Renal cortex interstitium (tissue), 11 donors: ENCODE results near the gene BHLHE41. TPM values are rescaled to one million over a fixed set of nuclear protein-coding genes. Genes with fewer than 3 reads are reported as not detected.
A peak's percentile ranks its signal among the peaks of the same experiment; 100 is the strongest.

Experiments used
- DNase-seq, 11 donors: peaks; one replicate each; pipeline ENCODE4 v3.0.0-alpha.2; 2013; ENCODE audit warnings: low read depth in 9 of 11, low spot score in 4 of 11; ENCODE audit errors: extremely low read depth in 1 of 11
- polyA plus RNA-seq, 3 donors: library from polyadenylated mRNA; unstranded; fragments of 120-200 nt; gene quantifications; one replicate each; pipeline ENCODE4 v1.2.1, GENCODE V29; 2013; ENCODE audit not compliant: insufficient read length in 3 of 3

BHLHE41 gene
- polyA plus RNA-seq, 3 donors, result 0.84 to 2.2 (median 1.4) TPM

DNA sequence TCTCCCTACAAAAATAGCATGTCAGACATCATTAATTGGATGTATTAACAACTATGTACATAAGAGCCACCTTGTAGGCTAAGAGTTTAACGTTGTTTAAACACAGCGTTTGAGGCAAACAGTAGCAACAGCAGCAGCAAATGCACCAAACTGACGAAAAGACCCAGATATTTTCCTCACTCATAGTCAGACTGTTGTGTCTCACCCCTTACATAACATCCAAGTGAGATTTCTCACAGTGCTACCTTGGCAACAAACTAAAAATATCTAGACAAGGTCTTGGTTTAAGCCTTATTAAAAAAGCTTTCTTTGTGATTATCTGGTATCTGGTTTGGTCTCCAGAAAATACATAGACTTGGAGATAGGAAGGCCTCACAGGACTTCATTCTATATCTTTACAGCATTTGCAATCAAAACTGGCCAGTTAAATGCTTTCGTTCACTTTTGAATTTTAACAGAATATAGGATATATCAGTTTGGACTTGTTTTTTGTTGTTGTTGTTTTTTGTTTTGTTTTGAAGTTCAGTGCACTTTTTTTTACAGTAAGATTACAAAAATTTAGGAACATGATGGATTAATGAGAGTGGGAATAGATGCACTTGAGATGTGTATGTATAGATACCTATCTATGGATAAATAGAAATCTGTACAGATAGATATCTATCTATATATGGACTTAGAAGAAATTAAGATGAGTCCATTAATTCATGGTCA, 4.1 kb downstream of the BHLHE41 start:
- no peak for DNase-seq

DNA sequence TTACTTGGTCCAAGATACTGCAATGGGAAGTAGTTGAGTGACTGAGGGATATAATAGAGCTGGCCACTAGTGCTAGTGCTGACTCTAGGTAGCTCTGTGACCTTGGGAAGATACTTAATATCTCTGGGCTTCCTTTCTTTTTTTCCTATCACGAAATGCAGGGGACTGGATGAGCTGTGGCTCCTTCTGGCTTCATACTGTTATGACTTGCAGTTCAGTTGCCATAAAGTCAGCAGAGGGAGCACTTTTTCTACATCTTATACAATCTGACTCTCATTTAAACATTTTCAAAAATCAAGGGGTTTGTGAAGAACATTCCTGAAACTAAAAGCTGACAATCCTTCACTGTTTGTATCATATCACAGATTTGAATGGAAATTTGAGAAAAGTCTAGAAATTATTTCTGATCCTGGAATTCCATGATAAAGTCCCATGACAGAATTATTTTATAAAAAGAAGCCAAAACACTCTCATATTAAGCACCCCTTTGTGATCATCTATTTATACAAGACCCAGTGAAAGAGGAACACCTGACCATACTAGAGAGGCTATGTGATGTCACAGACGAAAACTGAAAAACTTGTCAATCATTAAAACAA, 5.3 kb downstream of the BHLHE41 start:
- DNase-seq, result peak in 2 of 11 donors; percentile 53 to 54

DNA sequence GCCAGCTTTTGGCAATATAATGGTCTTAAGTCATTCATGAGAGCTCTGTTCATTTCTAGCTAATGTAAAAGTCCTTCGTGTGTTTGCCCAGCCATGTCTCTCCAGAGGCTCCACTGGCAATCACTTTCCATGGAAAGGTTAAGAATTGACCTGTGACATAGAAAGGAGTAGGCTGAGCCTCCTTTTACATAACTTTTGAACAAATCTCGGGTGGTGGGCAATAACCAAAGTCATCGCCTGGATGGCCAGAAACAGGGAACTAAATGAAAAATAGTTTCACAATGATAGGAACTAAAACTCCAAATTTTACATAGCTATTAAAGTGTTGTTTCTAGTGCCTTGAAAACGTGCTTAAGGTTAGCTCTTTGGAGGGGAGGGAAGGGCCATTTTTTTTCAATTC, 6.5 kb downstream of the BHLHE41 start:
- DNase-seq, result no peak

DNA sequence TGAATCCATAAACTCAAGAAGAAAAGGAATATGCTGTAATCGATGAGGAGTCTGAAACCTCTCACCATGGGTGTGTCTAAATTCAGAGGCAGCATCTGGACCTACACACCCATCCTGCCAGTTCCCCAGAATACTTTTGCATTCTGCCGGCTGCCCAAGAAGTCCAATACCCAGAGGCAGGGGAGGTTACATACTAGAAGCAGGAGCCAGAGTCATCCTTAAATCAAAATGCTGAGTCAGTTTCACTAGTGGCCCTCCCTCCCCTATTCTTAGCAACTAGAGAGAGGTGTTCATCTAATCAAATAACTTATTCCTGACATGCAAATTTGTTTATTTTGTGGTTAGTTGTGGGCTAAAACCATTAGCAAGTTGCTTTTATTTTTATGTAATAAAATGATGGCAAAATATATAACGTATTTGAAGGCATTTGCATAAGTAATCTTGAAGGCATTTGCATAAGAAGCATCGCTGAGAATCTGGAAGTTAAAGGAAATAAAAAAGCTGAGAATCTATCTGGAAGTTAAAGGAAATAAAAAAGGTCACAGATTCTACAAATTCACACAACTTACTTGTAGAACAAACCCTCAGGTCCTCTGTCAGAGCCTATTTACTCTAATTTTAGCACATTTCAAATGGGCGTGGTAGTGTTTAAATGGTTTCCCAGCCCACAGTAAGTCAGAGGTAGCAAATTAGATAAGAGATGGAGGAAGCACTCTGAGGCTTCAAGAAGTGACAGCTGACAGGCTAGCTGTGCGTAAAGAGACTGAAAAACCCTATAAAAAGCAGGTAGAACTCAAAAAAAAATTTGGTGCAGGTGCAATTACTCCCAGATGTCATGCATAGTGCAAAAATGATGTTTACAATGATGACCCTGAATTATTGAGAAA, 7.8 kb downstream of the BHLHE41 start:
- no peak for DNase-seq

DNA sequence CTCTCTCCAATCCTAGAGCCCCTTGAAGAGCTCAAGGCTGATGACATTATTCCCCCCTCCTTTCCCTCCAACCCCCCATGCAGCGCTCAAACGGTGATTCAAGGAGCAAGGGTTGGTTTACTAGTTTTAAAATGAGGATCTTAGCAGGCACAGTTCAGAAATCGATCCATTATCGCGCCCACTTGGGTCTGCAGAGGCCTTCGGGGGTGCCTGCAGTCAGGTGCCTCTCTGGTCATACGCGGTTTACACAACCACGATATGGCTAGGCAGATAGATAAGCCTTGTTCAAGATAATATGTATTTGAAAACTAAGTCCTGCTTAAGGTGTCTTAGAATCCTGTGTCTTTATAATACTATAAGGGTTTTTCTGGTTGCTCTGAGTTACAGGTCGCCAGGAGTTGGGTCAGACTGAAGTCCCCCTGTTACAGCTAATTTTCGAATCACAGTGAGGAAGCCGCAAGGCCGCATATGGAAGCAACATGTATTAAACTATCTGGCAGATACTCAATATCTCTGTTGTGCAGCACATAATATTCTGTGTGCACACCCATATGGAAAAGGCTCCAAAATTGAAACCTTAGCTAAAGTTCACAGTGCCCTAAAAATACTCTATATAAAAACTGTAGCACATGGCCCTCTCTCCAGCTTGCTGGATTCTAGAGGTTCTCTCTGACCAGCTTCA, 10.0 kb downstream of the BHLHE41 start:
- no peak for DNase-seq

DNA sequence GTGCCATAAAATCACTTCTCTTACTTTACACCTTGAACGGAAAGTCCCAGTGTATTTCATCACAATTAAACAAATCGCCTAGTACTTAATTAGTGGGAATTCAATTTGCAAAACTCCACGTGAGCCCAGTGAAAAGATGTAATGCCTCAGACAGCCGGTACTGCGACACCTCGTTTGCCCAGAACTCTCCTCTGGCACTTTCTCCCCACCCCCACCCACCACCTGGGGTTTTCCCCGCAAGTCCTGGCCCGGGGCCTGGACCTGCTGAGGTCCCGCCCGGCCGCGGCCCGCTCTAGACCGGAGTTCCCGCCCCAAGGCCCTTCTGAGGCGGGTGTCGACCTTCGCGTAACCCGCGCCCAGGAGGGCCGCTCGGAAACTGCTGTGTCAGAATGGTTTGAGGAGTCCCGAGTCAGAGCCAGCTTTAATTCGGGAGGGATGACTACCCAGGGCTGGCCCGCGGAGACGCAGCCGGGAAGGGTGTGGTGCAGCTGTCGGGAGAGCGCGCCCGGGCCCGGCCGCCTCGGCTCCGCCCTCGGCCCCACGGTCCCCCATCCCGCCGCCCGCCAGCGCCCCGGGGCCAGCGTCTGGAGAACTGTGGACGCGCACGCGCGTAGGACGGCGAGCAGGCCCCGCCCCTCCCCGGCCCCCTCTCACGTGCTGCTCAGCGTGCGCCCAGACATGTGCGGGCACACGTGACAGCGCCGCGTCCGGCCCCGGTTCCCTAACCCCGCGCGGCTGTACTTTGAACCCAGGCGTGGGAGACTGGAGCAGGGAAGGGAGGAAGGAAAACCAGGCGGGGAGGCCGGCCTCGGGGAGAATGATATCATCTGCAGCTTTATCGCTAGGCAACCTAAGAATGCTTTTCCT, 10.8 kb downstream of the BHLHE41 start:
- DNase-seq, result peak in 8 of 11 donors; percentile 82 to 92 (median 86)

DNA sequence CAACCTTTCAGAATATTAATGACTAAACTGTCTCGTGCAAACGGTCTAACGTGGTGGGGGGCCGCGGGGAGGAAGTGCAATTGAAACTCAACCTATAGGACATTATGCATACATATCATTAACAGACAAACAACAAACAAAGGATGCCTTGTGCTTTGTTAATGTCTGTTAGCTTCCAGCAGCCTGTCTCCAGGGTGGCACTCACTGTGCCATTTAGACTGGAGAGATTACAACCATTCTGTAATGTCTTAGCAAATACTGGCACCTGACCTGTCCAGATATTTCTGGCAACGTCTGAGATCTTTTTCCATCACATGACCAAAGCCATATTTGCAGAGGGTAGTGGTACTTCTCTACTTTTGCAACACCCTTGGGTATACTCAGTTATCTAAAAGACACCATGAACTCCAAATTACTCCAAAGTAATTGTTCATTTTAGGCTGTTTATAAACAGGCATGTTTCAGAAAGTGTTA, 11.6 kb downstream of the BHLHE41 start:
- no peak for DNase-seq

DNA sequence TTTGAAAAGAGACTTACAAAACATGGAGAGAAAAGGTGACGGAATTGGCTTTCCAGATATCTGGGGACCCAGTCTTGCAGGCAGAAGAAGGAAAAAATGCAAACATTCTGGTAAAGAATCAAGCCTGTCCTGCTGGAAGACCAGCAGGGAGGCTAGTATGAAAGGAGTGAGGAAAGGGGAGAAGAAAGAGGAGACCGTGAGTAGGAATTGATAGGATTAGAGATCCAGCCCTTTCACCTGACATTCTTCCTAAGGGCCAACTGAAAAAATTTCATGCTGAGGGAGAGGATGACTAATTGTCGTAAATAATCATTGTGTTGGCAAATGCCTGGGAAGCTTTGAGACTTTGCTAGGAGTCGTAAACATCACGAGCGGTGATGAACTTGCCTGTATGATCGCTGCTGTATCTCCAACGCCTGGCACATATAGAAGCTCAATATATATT, 12.1 kb downstream of the BHLHE41 start:
- DNase-seq, result no peak

DNA sequence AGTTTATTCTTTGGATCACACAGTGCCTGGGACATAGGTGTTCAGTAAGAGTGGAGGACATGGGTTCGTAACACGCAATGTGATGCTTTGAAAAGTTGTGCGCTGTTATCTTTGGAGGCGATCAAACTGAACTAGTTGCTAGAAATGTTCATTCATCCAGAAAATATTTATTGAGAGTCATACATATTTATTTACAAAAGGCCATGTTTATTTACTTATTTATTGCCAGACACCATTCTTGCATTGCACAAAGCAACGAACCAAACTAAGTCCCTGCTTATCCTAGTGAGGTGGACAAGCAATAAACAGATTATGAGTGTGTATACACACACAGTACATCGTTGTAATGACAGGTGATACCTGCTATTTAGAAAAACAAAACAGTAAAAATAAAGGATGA, 12.6 kb downstream of the BHLHE41 start:
- no peak for DNase-seq

DNA sequence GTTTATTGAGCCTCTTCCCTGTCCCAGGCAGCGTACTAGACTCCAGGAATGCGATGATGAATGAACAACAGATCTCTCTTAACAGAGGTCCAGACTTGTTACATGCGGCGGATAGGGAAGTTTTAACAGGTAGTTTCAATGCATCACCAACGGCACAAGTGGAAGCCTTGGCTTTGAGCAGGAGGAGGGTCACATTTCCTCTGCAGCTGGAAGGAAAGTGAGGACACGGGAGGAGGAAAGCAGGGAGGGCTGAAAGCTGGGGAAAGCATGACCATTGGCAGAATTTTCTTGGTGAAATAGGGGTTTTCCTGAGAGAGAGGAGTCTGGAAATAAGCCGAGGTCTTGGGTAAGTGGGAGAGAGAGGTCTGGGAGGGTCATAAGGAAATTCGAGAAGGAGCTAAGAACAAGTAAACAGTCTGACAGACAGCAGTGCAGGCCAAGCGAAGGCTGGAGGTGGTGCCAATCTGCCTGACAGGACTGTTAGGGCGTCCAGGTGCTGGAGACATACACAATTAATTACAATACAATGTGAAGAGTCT, 15.4 kb downstream of the BHLHE41 start:
- peak in 2 of 11 donors; percentile 35 to 37 for DNase-seq

DNA sequence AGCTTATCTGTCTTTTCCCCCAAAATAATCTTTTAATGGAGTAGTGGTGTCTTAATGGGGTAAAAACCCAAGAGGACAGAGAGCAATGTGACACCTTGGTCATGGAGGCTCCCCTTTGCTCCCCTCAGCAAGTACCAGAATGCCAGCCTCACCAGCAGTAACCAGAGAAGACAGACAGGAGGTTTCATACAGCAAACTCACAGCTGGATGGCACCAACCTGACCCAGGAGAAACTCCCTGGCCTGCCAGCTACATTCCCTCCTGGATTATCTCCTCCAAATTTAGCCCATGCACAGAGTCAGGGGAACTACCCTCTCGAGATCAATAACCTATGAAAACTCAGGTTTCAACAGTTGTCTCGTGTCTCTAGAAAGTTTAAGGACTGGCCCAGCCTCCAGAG, 15.9 kb downstream of the BHLHE41 start:
- no peak for DNase-seq

DNA sequence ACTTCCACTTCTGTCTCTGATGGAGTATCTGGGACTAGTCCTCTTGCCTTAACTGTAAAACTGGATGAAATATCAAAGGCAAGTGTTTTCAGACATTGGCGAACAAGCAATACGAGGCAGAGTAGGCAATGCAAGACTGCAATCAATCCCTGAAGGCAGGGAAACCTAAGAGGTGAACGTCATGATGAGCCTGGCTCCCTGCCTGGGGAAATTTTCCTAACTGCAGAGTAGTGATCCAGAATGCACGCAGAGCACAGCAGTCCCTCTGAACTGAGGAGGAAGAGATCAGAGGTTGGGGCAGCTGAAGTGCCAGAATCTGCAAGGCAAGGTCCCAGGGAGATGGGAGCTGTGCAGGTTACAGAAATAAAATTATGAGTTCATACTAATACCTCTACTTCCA, 18.5 kb downstream of the BHLHE41 start:
- DNase-seq, result no peak

DNA sequence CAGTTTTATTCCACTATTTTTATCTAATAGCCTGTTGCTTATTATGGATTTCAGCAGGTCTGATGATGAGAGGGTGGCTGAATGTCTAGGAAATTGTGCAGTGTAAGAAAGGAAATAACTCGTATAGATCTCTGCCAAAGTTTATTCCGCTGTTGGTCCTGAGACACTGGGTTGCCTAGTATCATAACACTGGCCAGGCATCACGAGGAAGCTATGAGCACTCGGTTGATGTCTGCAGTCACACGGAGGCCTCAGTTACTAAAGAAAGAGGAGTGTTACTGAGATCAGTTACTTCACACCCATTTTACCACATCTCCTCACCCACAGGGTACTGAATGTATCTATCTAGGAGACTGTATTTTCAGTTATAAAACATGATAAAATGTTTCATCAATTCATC, 21.9 kb downstream of the BHLHE41 start:
- DNase-seq, result no peak

DNA sequence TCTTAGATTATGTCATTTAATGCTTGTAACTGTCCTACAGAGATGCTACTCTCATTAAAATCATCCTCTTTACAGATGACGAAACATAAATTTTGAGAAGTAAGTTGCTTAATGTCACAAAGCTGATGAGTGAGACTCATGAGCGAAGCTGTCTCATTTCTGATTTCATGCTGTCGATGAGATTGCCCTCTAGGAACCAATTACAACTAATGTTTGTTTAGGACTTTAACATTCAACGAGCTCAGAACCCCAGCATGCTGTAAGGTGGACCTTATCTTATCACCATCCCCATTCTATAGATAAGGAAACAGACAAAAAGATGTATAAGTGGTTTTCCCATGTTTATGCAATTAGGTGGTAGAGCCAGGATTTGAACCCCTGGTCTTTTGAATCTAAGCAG, 23.1 kb downstream of the BHLHE41 start:
- no peak for DNase-seq

DNA sequence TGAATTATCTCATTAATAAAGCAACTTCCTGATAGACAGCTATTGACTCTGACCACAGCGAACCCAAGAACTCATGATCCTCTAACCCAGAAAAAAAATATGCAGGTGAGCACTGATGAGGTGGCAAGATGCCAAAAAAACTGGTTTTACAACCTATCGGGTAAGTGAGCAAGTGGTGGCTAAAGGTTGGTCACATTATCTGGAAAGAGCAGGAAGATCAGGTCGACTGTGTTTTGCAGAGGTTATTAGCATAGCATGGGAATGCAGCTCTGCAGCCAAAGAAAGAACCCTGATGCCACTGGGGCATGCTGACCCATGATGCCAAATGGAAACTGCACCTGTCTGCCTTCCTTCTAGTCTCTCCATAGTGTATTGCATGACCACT, 23.5 kb downstream of the BHLHE41 start:
- DNase-seq, result peak in 2 of 11 donors; percentile 48 to 57

DNA sequence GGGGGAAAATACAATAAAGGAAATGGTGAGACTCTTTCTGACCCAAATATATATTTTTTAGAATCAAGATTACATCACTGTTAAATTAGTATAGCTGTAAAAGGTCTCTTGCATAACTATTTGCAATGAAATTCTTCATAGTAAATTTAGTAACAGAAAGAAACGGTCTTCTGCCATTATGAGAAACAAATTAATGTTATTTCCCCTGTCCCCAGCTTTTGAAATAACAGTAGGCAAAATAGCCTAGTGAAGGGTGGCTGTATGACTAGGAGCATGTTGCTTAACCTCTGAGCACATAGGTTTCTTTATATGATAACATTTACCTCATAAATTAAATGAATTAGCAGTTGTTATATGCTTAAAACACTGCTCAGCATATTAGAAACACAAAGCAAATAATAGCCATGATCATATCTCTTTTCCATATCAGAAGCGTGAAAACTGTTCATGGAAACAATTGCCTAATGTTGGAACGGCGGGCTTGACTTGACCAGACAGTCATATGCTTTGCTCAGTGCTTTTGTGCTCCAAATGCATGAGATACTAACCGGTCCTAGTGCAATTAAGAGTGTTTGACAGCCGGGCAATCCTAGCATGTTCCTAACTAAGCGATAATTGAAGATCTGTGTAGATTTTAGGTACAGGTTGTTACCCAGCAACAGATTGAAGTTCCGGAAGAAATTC, 24.0 kb downstream of the BHLHE41 start:
- no peak for DNase-seq

DNA sequence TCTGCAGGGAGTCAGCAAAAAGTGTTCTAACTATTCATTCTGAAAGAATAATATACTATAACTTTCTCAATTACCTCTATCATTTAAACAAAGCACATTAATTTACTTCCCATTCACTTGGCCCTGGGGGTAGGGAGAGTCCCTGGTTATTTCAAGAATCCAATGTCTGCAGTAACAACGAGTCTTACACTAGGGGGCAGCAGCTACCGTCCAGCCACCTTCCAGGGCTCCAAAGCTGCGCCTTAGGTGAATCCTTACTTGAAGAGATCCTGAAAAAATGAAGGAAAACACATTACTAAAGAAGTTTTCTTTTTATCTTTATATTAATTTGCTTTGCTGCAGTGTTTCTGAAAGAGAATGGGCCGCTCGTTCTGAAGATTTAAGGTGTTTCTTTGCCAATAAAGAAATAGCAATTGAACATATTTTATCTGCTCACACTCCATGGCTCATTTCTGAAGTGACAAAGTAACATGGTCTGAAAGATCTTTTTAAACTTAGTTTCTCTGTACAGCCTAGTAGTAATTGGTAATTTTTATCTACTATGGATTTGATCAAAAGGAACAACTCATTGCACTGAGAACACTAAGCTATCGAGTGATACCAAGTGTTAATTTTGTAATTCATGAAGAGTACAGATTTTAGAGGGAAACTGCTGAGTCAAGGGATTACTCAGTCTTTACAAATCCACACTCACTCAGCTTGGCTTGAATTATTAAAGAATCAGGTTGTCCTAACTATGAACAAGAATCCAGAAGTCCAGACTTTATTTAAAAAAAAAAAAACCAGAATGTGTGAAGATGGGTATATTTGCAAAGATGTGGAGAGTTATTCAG, 27.6 kb downstream of the BHLHE41 start:
- peak in 7 of 11 donors; percentile 45 to 65 (median 56) for DNase-seq
